Smooth muscle cell (in vitro differentiated cells): ENCODE measurements around the gene CPNE8. TPM values are rescaled to one million over a fixed set of nuclear protein-coding genes. Genes with fewer than 3 reads are reported as not detected.

Experiments
- DNase-seq: peaks from one replicate; lab custom pipeline; 2025; ENCODE audit not compliant: unreplicated experiment; lab: John Stamatoyannopoulos, UW
- H2AFZ ChIP-seq: fragments of 200-600 bp; sonication (generic); 2 replicates; pipeline ENCODE4 v1.6.0; 2016; ENCODE audit warnings: antibody characterized with exemption, low read depth, mild to moderate bottlenecking
- H3F3A ChIP-seq: fragments of 200-600 bp; sonication (generic); 2 replicates; pipeline ENCODE4 v1.6.0; 2017; ENCODE audit warnings: antibody characterized with exemption, low read depth
- H3K27ac ChIP-seq: fragments of 200-600 bp; sonication (generic); 2 replicates; pipeline ENCODE4 v1.5.1; 2016; ENCODE audit warnings: low read depth, mild to moderate bottlenecking
- H3K27me3 ChIP-seq: fragments of 200-600 bp; sonication (generic); 2 replicates; pipeline ENCODE4 v1.6.1; 2016; ENCODE audit warnings: low read depth, mild to moderate bottlenecking
- H3K36me3 ChIP-seq: fragments of 200-600 bp; sonication (generic); 2 replicates; pipeline ENCODE4 v1.5.1; 2016; ENCODE audit warnings: low read depth
- H3K4me1 ChIP-seq: fragments of 200-600 bp; sonication (generic); 2 replicates; pipeline ENCODE4 v1.5.1; 2016; ENCODE audit warnings: low read depth
- H3K4me2 ChIP-seq: fragments of 200-600 bp; sonication (generic); 2 replicates; pipeline ENCODE4 v1.6.0; 2016; ENCODE audit warnings: mild to moderate bottlenecking
- H3K4me3 ChIP-seq: fragments of 200-600 bp; sonication (generic); 2 replicates; pipeline ENCODE4 v1.5.1; 2016; ENCODE audit warnings: mild to moderate bottlenecking
- H3K79me2 ChIP-seq: fragments of 200-600 bp; sonication (generic); 2 replicates; pipeline ENCODE4 v1.6.0; 2016; ENCODE audit warnings: low read depth, mild to moderate bottlenecking
- H3K9ac ChIP-seq: fragments of 200-600 bp; sonication (generic); 2 replicates; pipeline ENCODE4 v1.6.0; 2016; ENCODE audit warnings: low read depth
- H3K9me3 ChIP-seq: fragments of 200-600 bp; sonication (generic); replicated peaks from 2 replicates; pipeline ENCODE4 v1.5.1; 2016; ENCODE audit warnings: low read depth
- H4K20me1 ChIP-seq: fragments of 200-600 bp; sonication (generic); 2 replicates; pipeline ENCODE4 v1.6.0; 2016; ENCODE audit warnings: low read depth
- WGBS: methylation state at CpG from one replicate; pipeline ENCODE4 v1.1.7; 2016; ENCODE audit warnings: low lambda C conversion rate; 5-methylcytosine and 5-hydroxymethylcytosine counted together
- polyA plus RNA-seq: library from polyadenylated mRNA; unstranded; fragments of >200 nt; fragmentation: Nextera tagmentation; extraction: Ambion mirVana; gene quantifications from 2 replicates; pipeline ENCODE4 v1.2.1, GENCODE V29; 2016
- total RNA-seq: library from RNA; depleted of rRNA; stranded (reverse); fragments of >200 nt; gene quantifications from 2 replicates; pipeline ENCODE4 v1.2.3, GENCODE V29; 2014
- TF ChIP-seq, protein P1 (sequence below): fragments of 200-600 bp; sonication (generic); IDR thresholded peaks from 2 replicates; pipeline ENCODE4 v1.5.1; 2017; ENCODE audit warnings: borderline replicate concordance, mild to moderate bottlenecking, antibody characterized with exemption; ENCODE audit not compliant: insufficient read depth, poor library complexity, severe bottlenecking

CPNE8 gene
- total and polyA plus RNA-seq, 2 experiments from 2014 or later = 6.3 to 19.4 TPM

DNA sequence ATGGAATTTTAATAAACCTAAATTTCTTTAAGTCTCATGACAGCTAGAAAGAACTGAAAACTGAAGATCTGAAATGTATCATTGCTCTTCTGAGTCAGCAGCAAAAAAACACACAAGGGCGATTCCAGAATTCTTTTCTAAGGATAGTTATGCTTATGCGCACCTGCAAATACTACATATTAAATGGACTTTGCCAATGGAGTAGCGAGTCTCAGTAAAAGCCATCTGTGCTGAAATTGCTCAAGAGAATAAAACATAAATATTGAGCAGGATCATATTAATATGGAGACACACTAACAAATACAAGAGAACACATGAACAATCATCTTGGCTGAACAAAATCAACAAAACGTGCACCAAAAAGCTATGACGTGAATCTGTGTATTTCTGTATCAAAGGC is 73.7 kb downstream of the CPNE8 start:
- H3K4me1 ChIP-seq = no peaks in the 10 kb centered on the region
- no peak overlapping the region for H3K4me3 ChIP-seq
- no peak overlapping the region for H3K9ac ChIP-seq
- DNase-seq = no peak
- no peaks in the 10 kb centered on the region for H3K9me3 ChIP-seq
- H4K20me1 ChIP-seq = no peaks in the 10 kb centered on the region
- TF ChIP-seq, protein P1, sequence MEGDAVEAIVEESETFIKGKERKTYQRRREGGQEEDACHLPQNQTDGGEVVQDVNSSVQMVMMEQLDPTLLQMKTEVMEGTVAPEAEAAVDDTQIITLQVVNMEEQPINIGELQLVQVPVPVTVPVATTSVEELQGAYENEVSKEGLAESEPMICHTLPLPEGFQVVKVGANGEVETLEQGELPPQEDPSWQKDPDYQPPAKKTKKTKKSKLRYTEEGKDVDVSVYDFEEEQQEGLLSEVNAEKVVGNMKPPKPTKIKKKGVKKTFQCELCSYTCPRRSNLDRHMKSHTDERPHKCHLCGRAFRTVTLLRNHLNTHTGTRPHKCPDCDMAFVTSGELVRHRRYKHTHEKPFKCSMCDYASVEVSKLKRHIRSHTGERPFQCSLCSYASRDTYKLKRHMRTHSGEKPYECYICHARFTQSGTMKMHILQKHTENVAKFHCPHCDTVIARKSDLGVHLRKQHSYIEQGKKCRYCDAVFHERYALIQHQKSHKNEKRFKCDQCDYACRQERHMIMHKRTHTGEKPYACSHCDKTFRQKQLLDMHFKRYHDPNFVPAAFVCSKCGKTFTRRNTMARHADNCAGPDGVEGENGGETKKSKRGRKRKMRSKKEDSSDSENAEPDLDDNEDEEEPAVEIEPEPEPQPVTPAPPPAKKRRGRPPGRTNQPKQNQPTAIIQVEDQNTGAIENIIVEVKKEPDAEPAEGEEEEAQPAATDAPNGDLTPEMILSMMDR = no peak
- H3K27me3 ChIP-seq = no peaks in the 10 kb centered on the region
- no peaks in the 10 kb centered on the region for H3F3A ChIP-seq
- H3K27ac ChIP-seq = no peak overlapping the region
- WGBS = 98% methylated on average over 5 of the region's 5 CpGs
- H3K79me2 ChIP-seq = peaks cover 49% of the 10 kb centered on the region
- H3K4me2 ChIP-seq = no peak overlapping the region
- H3K36me3 ChIP-seq = no peaks in the 10 kb centered on the region
- no peak overlapping the region for H2AFZ ChIP-seq

DNA sequence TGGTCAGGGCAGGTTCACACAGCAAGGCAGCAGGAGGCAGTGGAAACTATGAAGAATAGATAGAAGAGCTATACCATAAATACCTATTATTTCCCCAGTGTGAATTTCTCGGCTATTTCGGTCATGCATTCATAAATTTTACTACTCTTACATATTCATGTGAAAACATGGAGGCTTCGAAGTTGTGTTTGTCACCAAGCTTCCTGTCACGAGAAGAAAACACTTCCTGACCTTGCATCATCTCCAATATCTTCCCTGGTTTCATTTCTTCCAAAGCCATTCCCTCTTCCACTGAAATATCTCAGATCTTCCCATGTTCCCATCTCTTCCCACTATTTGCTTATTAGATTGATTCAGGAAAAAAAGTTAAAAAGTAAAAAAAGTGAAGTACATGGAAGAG is 80.4 kb downstream of the CPNE8 start:
- TF ChIP-seq, protein P1 = no peak
- Histone ChIP-seq H3K27ac (no peak overlapping the region), H3K4me2 (no peak overlapping the region), H3F3A (no peaks in the 10 kb centered on the region), H2AFZ (no peak overlapping the region), H3K9me3 (no peaks in the 10 kb centered on the region), H3K27me3 (no peaks in the 10 kb centered on the region), H4K20me1 (no peaks in the 10 kb centered on the region), H3K4me1 (peaks cover 10% of the 10 kb centered on the region), H3K36me3 (no peaks in the 10 kb centered on the region), H3K79me2 (peaks cover 16% of the 10 kb centered on the region), H3K4me3 (no peak overlapping the region), H3K9ac (no peak overlapping the region)
- no peak for DNase-seq
- WGBS = 96% methylated on average over 4 of the region's 4 CpGs

- no peak overlapping the region for H2AFZ ChIP-seq
- H4K20me1 ChIP-seq = no peaks in the 10 kb centered on the region
- H3K27me3 ChIP-seq = no peaks in the 10 kb centered on the region
- H3K4me3 ChIP-seq = no peak overlapping the region
- peaks cover 10% of the 10 kb centered on the region for H3K4me1 ChIP-seq
- H3K9ac ChIP-seq = no peak overlapping the region
- H3K36me3 ChIP-seq = no peaks in the 10 kb centered on the region
- peaks cover 13% of the 10 kb centered on the region for H3K79me2 ChIP-seq
- TF ChIP-seq, protein P1 = no peak
- DNase-seq = no peak
- 56% methylated on average over 6 of the region's 6 CpGs for WGBS
- H3F3A ChIP-seq = no peaks in the 10 kb centered on the region
- peak overlapping the region; percentile 18 for H3K4me2 ChIP-seq
- H3K27ac ChIP-seq = no peak overlapping the region
- H3K9me3 ChIP-seq = no peaks in the 10 kb centered on the region
These were observed 81.7 kb downstream of the CPNE8 start for GRCh38 chr12:38823738-38824137.

GRCh38 chr12:38823314-38823713 is 82.1 kb downstream of the CPNE8 start:
- Histone ChIP-seq H3K4me2 (no peak overlapping the region), H3K4me3 (no peak overlapping the region), H3K9me3 (no peaks in the 10 kb centered on the region), H2AFZ (no peak overlapping the region), H3K9ac (no peak overlapping the region), H3K27me3 (no peaks in the 10 kb centered on the region), H3K36me3 (no peaks in the 10 kb centered on the region), H3F3A (no peaks in the 10 kb centered on the region), H4K20me1 (no peaks in the 10 kb centered on the region), H3K27ac (no peak overlapping the region), H3K79me2 (peaks cover 10% of the 10 kb centered on the region), H3K4me1 (peaks cover 10% of the 10 kb centered on the region)
- TF ChIP-seq, protein P1 = no peak
- no peak for DNase-seq
- WGBS = 86% methylated on average over 2 of the region's 2 CpGs
